Activated T-cell treated with anti-CD3 and anti-CD28 coated beads for 4 hours (primary cell): Measurements from ENCODE around the gene RNF220.
A peak's percentile ranks its signal among the peaks of the same experiment; 100 is the strongest.

Source experiments
- DNase-seq: peaks from one replicate; pipeline ENCODE4 v3.0.0-alpha.2; 2020

RNF220 gene

GRCh38 chr1:44641126-44642102 is 236.4 kb downstream of the RNF220 start:
- DNase-seq = no peak

- no peak for DNase-seq
These were observed 237.2 kb downstream of the RNF220 start for GRCh38 chr1:44642255-44642654.

GRCh38 chr1:44642925-44643324 is 237.9 kb downstream of the RNF220 start:
- DNase-seq = no peak

- no peak for DNase-seq
These were observed 238.8 kb downstream of the RNF220 start for GRCh38 chr1:44643721-44644334.

GRCh38 chr1:44644806-44645205 is 239.8 kb downstream of the RNF220 start:
- no peak for DNase-seq

- DNase-seq = no peak
These were observed 240.6 kb downstream of the RNF220 start for GRCh38 chr1:44645476-44646244.

- DNase-seq = no peak
These were observed 241.4 kb downstream of the RNF220 start for GRCh38 chr1:44646261-44647110.

- DNase-seq = no peak
These were observed 242.8 kb downstream of the RNF220 start for GRCh38 chr1:44647896-44648295.

- DNase-seq = no peak
These were observed 243.6 kb downstream of the RNF220 start for GRCh38 chr1:44648529-44649250.

GRCh38 chr1:44649788-44650158 is 244.7 kb downstream of the RNF220 start:
- no peak for DNase-seq

- no peak for DNase-seq
These were observed 245.2 kb downstream of the RNF220 start for GRCh38 chr1:44650159-44650831.

GRCh38 chr1:44651069-44651468 is 246.0 kb downstream of the RNF220 start:
- no peak for DNase-seq

GRCh38 chr1:44652445-44653106 is 247.5 kb downstream of the RNF220 start:
- peak; percentile 70 for DNase-seq

GRCh38 chr1:44653107-44653964 is 248.3 kb downstream of the RNF220 start:
- no peak for DNase-seq

- DNase-seq = no peak
These were observed 249.6 kb downstream of the RNF220 start for GRCh38 chr1:44654621-44655187.

- DNase-seq = no peak
These were observed 250.6 kb downstream of the RNF220 start for GRCh38 chr1:44655609-44656008.

GRCh38 chr1:44659566-44659965 is 254.5 kb downstream of the RNF220 start:
- no peak for DNase-seq

- no peak for DNase-seq
These were observed 255.1 kb downstream of the RNF220 start for GRCh38 chr1:44660176-44660575.
